GM23338 (cell line): ENCODE results near the gene TP53BP1. TPM values are rescaled to one million over a fixed set of nuclear protein-coding genes. Genes with fewer than 3 reads are reported as not detected.

Source experiments
- ATAC-seq: fragments of 200-7000 bp; cut with Tn5 transposase; 3 replicates; pipeline ENCODE4 v1.9.1; 2020
- DNase-seq: peaks from one replicate; pipeline ENCODE4 v3.0.0-alpha.2; 2015; ENCODE audit warnings: low spot score
- H2AFZ ChIP-seq: fragments of 200-600 bp; sonication (generic); 2 replicates; pipeline ENCODE4 v1.8.0; 2016; ENCODE audit warnings: antibody characterized with exemption, mild to moderate bottlenecking, moderate library complexity
- H3F3A ChIP-seq: fragments of 200-600 bp; sonication (generic); replicated peaks from 2 replicates; pipeline ENCODE4 v1.8.0; 2017; ENCODE audit warnings: antibody characterized with exemption, mixed run types, low read depth
- H3K27ac ChIP-seq: fragments of 200-600 bp; sonication (generic); 2 replicates; pipeline ENCODE4 v1.6.1; 2016; ENCODE audit warnings: low read depth
- H3K27me3 ChIP-seq: fragments of 200-600 bp; sonication (generic); 2 replicates; pipeline ENCODE4 v1.8.0; 2016; ENCODE audit warnings: mild to moderate bottlenecking, mixed run types, moderate library complexity; ENCODE audit not compliant: insufficient read depth
- H3K36me3 ChIP-seq: fragments of 200-600 bp; sonication (generic); 2 replicates; pipeline ENCODE4 v1.8.0; 2016; ENCODE audit warnings: mild to moderate bottlenecking; ENCODE audit not compliant: insufficient read depth
- H3K4me1 ChIP-seq: fragments of 200-600 bp; sonication (generic); 2 replicates; pipeline ENCODE4 v1.8.0; 2016; ENCODE audit warnings: mild to moderate bottlenecking, moderate library complexity; ENCODE audit not compliant: insufficient read depth
- H3K4me2 ChIP-seq: fragments of 200-600 bp; sonication (generic); 2 replicates; pipeline ENCODE4 v1.7.1; 2017; ENCODE audit warnings: mixed run types
- H3K4me3 ChIP-seq: fragments of 200-600 bp; sonication (generic); 2 replicates; pipeline ENCODE4 v1.6.1; 2016; ENCODE audit warnings: mixed run types
- H3K79me2 ChIP-seq: fragments of 200-600 bp; sonication (generic); replicated peaks from 2 replicates; pipeline ENCODE4 v1.8.0; 2017; ENCODE audit warnings: mild to moderate bottlenecking; ENCODE audit not compliant: insufficient read depth
- H3K9me2 ChIP-seq: fragments of 200-600 bp; sonication (generic); 2 replicates; pipeline ENCODE4 v1.8.0; 2017; ENCODE audit not compliant: insufficient read depth
- H4K20me1 ChIP-seq: fragments of 200-600 bp; sonication (generic); replicated peaks from 2 replicates; pipeline ENCODE4 v1.8.0; 2017; ENCODE audit warnings: mild to moderate bottlenecking; ENCODE audit not compliant: insufficient read depth
- H3K27ac Mint-ChIP-seq: 2 replicates; pipeline ENCODE4 v1.8.0; 2020; ENCODE audit warnings: inconsistent platforms, mild to moderate bottlenecking, moderate library complexity, mixed read lengths
- H3K27me3 Mint-ChIP-seq: 3 replicates; pipeline ENCODE4 v1.8.0; 2022; ENCODE audit warnings: low read depth, mild to moderate bottlenecking, moderate library complexity, mixed read lengths, inconsistent platforms; ENCODE audit not compliant: insufficient read depth, poor library complexity
- H3K36me3 Mint-ChIP-seq: 3 replicates; pipeline ENCODE4 v1.8.0; 2021; ENCODE audit warnings: low read depth, mild to moderate bottlenecking, inconsistent platforms, moderate library complexity, mixed read lengths
- H3K4me1 Mint-ChIP-seq: 3 replicates; pipeline ENCODE4 v1.8.0; 2020; ENCODE audit warnings: mild to moderate bottlenecking, inconsistent platforms, mixed read lengths
- H3K4me3 Mint-ChIP-seq: 3 replicates; pipeline ENCODE4 v1.8.0; 2021; ENCODE audit warnings: moderate library complexity, mild to moderate bottlenecking, inconsistent platforms, mixed read lengths
- H3K9me3 Mint-ChIP-seq: 3 replicates; pipeline ENCODE4 v1.8.0; 2020; ENCODE audit warnings: moderate library complexity, mild to moderate bottlenecking, inconsistent platforms, mixed read lengths
- CREB1 ChIP-seq: fragments of 250-450 bp; sonication (Bioruptor Pico); IDR thresholded peaks from 2 replicates; pipeline ENCODE4 v1.5.0; 2020; ENCODE audit warnings: low read depth, mild to moderate bottlenecking, moderate library complexity
- EZH2 ChIP-seq: fragments of 200-600 bp; sonication (generic); IDR thresholded peaks from one replicate; pipeline ENCODE4 v1.8.0; 2017; ENCODE audit warnings: antibody characterized with exemption, mild to moderate bottlenecking, low read depth; ENCODE audit not compliant: unreplicated experiment
- EZH2phosphoT487 ChIP-seq: fragments of 200-600 bp; sonication (generic); IDR thresholded peaks from one replicate; pipeline ENCODE4 v1.8.1; 2018; ENCODE audit warnings: antibody characterized with exemption; ENCODE audit not compliant: unreplicated experiment
- JUNB ChIP-seq: IDR thresholded peaks from one replicate; pipeline ENCODE4 v1.6.1; 2016; ENCODE audit warnings: antibody characterized with exemption; ENCODE audit not compliant: unreplicated experiment
- NANOG ChIP-seq: IDR thresholded peaks from 2 replicates; pipeline ENCODE4 v1.6.1; 2016; ENCODE audit warnings: antibody characterized with exemption, borderline replicate concordance
- POLR2AphosphoS5 ChIP-seq: IDR thresholded peaks from 2 replicates; pipeline ENCODE4 v1.6.1; 2016; ENCODE audit warnings: antibody characterized with exemption, low read depth
- STAT1 ChIP-seq: IDR thresholded peaks from one replicate; pipeline ENCODE4 v1.6.1; 2016; ENCODE audit warnings: antibody characterized with exemption; ENCODE audit not compliant: unreplicated experiment
- ZNF114 ChIP-seq: fragments of 250-450 bp; sonication (Bioruptor Pico); IDR thresholded peaks from 2 replicates; pipeline ENCODE4 v1.5.0; 2020; ENCODE audit warnings: mild to moderate bottlenecking, moderate library complexity
- polyA plus RNA-seq: library from polyadenylated mRNA; unstranded; fragments of >200 nt; fragmentation: Nextera tagmentation; extraction: Ambion mirVana; gene quantifications from 2 replicates; pipeline ENCODE4 v1.2.1, GENCODE V29; 2016
- total RNA-seq: library from RNA; depleted of rRNA; stranded (reverse); fragments of >200 nt; shearing (Covaris generic); gene quantifications from 2 replicates; pipeline ENCODE4 v1.2.3, GENCODE V29; 2014
- TF ChIP-seq, protein P1 (sequence below): IDR thresholded peaks from one replicate; pipeline ENCODE4 v1.6.1; 2018; ENCODE audit warnings: antibody characterized with exemption; ENCODE audit not compliant: unreplicated experiment
- TF ChIP-seq, protein P2 (sequence below): IDR thresholded peaks from 2 replicates; pipeline ENCODE4 v1.6.1; 2016; ENCODE audit warnings: antibody characterized with exemption
- TF ChIP-seq, protein P3 (sequence below), 2 experiments: fragments of 200-600 bp in 1 of 2; sonication (generic) in 1 of 2; conservative IDR thresholded peaks; 2 replicates each; pipeline versions ENCODE4 v1.5.1 to v1.6.1; 2016 to 2017; ENCODE audit warnings: antibody characterized with exemption in 2 of 2, low read depth in 2 of 2, mild to moderate bottlenecking in 2 of 2, moderate library complexity in 1 of 2

The TP53BP1 gene
- total and polyA plus RNA-seq, 2 experiments from 2014 or later: 17.7 to 81.3 TPM

DNA sequence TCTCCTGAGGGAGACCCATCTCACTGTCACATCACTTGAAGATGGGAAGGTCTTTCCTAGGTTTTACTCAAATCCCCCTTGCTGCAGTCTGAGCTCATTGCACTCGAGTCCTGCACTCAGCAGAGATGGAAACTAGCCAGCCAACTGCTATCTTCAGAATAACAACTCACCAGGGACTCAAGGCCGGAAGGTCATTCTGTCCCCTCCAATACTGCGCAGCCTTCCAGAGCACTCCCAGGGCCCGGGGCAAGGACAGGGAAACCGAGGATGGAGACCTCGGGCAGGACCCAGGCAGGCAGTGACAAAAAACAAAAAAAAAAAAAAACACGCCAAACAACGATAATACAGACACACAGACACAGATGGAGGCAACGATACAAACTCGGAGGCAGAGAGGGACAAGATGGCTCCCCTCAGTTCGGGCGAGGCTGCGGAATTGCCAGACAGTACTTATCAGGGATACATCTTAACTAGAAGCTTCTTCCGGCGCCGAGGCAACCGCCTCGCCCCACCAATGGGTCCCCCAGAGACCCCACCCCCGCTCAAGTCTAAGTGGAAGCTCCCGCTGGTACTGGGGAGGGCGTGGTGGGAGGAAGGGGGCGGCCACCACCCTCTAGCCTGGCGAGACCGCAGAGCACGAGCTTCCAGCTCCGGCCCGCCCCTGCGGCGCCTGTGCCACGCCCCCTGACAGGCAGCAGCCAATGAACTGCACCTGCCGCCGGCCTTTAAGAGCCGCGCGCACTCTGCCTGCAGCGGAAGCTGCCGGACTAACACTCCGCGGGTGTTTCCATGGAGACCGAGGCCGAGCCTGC lies 17.4 kb upstream of the TP53BP1 start (continued):
- TF ChIP-seq, protein P1, sequence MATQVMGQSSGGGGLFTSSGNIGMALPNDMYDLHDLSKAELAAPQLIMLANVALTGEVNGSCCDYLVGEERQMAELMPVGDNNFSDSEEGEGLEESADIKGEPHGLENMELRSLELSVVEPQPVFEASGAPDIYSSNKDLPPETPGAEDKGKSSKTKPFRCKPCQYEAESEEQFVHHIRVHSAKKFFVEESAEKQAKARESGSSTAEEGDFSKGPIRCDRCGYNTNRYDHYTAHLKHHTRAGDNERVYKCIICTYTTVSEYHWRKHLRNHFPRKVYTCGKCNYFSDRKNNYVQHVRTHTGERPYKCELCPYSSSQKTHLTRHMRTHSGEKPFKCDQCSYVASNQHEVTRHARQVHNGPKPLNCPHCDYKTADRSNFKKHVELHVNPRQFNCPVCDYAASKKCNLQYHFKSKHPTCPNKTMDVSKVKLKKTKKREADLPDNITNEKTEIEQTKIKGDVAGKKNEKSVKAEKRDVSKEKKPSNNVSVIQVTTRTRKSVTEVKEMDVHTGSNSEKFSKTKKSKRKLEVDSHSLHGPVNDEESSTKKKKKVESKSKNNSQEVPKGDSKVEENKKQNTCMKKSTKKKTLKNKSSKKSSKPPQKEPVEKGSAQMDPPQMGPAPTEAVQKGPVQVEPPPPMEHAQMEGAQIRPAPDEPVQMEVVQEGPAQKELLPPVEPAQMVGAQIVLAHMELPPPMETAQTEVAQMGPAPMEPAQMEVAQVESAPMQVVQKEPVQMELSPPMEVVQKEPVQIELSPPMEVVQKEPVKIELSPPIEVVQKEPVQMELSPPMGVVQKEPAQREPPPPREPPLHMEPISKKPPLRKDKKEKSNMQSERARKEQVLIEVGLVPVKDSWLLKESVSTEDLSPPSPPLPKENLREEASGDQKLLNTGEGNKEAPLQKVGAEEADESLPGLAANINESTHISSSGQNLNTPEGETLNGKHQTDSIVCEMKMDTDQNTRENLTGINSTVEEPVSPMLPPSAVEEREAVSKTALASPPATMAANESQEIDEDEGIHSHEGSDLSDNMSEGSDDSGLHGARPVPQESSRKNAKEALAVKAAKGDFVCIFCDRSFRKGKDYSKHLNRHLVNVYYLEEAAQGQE: no peak
- TF ChIP-seq EZH2 (no peak), ZNF114 (CRISPR knock-in tag) (no peak)
- TF ChIP-seq, protein P2, sequence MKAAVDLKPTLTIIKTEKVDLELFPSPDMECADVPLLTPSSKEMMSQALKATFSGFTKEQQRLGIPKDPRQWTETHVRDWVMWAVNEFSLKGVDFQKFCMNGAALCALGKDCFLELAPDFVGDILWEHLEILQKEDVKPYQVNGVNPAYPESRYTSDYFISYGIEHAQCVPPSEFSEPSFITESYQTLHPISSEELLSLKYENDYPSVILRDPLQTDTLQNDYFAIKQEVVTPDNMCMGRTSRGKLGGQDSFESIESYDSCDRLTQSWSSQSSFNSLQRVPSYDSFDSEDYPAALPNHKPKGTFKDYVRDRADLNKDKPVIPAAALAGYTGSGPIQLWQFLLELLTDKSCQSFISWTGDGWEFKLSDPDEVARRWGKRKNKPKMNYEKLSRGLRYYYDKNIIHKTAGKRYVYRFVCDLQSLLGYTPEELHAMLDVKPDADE: no peak

DNA sequence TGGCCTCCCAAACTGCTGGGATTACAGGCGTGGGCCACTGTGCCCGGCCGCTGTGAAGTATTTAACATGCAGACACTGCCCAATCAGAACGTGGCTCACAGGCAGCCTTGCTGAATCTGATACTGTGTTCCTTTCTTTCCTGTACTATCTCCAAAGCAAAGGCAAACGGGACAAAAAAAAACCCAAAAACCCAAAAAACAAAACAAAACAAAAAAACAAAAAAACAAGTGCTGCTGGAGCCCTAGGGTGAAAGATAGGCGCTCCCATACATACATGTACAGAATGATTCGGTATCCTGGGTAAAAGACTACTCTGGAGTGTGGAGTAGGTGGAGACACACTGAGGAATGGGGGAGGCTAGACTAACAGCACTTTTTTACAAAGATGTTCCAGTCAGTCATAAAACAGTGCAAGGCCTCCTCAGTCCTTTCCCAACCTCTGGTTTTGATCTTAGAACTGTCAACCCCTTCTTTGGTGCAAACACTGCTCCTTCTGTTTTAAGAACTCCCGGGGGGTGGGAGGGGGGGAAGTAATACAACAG lies 16.8 kb upstream of the TP53BP1 start:
- H2AFZ ChIP-seq: peak overlapping the region; percentile 64; the same call in 1 of the 2 replicates
- no peaks in the 10 kb centered on the region for H3K79me2 ChIP-seq
- H3K4me2 ChIP-seq: peak overlapping the region; percentile 75
- H3K9me2 ChIP-seq: no peaks in the 10 kb centered on the region
- peaks cover 11% of the 10 kb centered on the region for H3F3A ChIP-seq
- H3K27ac ChIP-seq: no peak overlapping the region
- peaks cover 16% of the 10 kb centered on the region for H3K4me1 ChIP-seq
- DNase-seq (peak; percentile 27), ATAC-seq (no peak)
- H4K20me1 ChIP-seq: no peaks in the 10 kb centered on the region
- H3K4me1 Mint-ChIP-seq: peaks cover 30% of the 10 kb centered on the region
- H3K36me3 ChIP-seq: no peaks in the 10 kb centered on the region
- H3K9me3 Mint-ChIP-seq: no peaks in the 10 kb centered on the region
- peaks cover 24% of the 10 kb centered on the region for H3K27me3 Mint-ChIP-seq
- peak overlapping the region; percentile 89 for H3K4me3 Mint-ChIP-seq
- H3K36me3 Mint-ChIP-seq: no peaks in the 10 kb centered on the region; the same call in 2 of the 3 replicates
- peak overlapping the region; percentile 61 for H3K4me3 ChIP-seq
- peak overlapping the region; percentile 65; the same call in 1 of the 2 replicates for H3K27ac Mint-ChIP-seq
- H3K27me3 ChIP-seq: peaks cover 28% of the 10 kb centered on the region
- no peak for TF ChIP-seq EZH2
- no peak for TF ChIP-seq ZNF114 (CRISPR knock-in tag)
- no peak for TF ChIP-seq POLR2AphosphoS5
- TF ChIP-seq STAT1: no peak
- no peak for TF ChIP-seq CREB1 (CRISPR knock-in tag)
- TF ChIP-seq, protein P2: no peak
- TF ChIP-seq JUNB: no peak
- TF ChIP-seq NANOG: no peak
- TF ChIP-seq, protein P1: no peak
- TF ChIP-seq EZH2phosphoT487: no peak
- TF ChIP-seq, protein P3, sequence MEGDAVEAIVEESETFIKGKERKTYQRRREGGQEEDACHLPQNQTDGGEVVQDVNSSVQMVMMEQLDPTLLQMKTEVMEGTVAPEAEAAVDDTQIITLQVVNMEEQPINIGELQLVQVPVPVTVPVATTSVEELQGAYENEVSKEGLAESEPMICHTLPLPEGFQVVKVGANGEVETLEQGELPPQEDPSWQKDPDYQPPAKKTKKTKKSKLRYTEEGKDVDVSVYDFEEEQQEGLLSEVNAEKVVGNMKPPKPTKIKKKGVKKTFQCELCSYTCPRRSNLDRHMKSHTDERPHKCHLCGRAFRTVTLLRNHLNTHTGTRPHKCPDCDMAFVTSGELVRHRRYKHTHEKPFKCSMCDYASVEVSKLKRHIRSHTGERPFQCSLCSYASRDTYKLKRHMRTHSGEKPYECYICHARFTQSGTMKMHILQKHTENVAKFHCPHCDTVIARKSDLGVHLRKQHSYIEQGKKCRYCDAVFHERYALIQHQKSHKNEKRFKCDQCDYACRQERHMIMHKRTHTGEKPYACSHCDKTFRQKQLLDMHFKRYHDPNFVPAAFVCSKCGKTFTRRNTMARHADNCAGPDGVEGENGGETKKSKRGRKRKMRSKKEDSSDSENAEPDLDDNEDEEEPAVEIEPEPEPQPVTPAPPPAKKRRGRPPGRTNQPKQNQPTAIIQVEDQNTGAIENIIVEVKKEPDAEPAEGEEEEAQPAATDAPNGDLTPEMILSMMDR (conservative IDR thresholded peaks at IDR 0.05; ENCODE audit: low read depth in 2 of 2): no peak
